Caco-2 (cell line): ENCODE measurements around the gene FOXF1. TPM values are rescaled to one million over a fixed set of nuclear protein-coding genes. Genes with fewer than 3 reads are reported as not detected.

Source experiments
- BruUV-seq: library from RNA; stranded (reverse); fragments of 400-500 nt; replicated peaks from 2 replicates; lab custom pipeline; 2021; lab: Mats Ljungman, UMichigan
- CTCF ChIA-PET: fragments of 300-600 bp; sonication (Branson Sonifier 250); formaldehyde crosslinking; loops from one replicate; lab custom pipeline; 2022; ENCODE audit warnings: antibody characterized with exemption; lab: Charles Lee
- POLR2A ChIA-PET: fragments of 300-600 bp; sonication (Branson Sonifier 250); formaldehyde crosslinking; loops from one replicate; lab custom pipeline; 2022; ENCODE audit warnings: antibody characterized with exemption; lab: Charles Lee
- DNase-seq, 2 experiments: peaks; one replicate each; pipeline versions ENCODE4 v3.0.0 to v3.0.0-alpha.2; 2020 to 2022
- H3K27me3 ChIP-seq: replicated peaks from 2 replicates; pipeline ENCODE4 v1.6.0; 2011; ENCODE audit warnings: low read length; ENCODE audit not compliant: control insufficient read depth, insufficient read depth
- H3K36me3 ChIP-seq: 2 replicates; pipeline ENCODE4 v1.5.1; 2011; ENCODE audit warnings: low read length; ENCODE audit not compliant: control insufficient read depth, insufficient read depth
- H3K4me1 ChIP-seq: fragments of 250-450 bp; sonication (Bioruptor Pico); 2 replicates; pipeline ENCODE4 v1.5.1; 2020; ENCODE audit warnings: mild to moderate bottlenecking
- H3K4me3 ChIP-seq: 2 replicates; pipeline ENCODE4 v1.5.1; 2011; ENCODE audit warnings: low read depth, mild to moderate bottlenecking, control low read depth, low read length
- H3K9me3 ChIP-seq: fragments of 250-450 bp; sonication (Bioruptor Pico); 2 replicates; pipeline ENCODE4 v1.5.1; 2020; ENCODE audit warnings: mild to moderate bottlenecking, moderate library complexity
- H3K27ac Mint-ChIP-seq: one replicate; pipeline ENCODE4 v1.8.0; 2022; ENCODE audit warnings: mixed read lengths; ENCODE audit not compliant: unreplicated experiment
- H3K27me3 Mint-ChIP-seq: one replicate; pipeline ENCODE4 v1.8.0; 2022; ENCODE audit warnings: mixed read lengths; ENCODE audit not compliant: insufficient read depth, unreplicated experiment
- H3K36me3 Mint-ChIP-seq: one replicate; pipeline ENCODE4 v1.8.0; 2022; ENCODE audit warnings: mild to moderate bottlenecking, mixed read lengths; ENCODE audit not compliant: insufficient read depth, unreplicated experiment
- H3K4me1 Mint-ChIP-seq: one replicate; pipeline ENCODE4 v1.8.0; 2022; ENCODE audit warnings: low read depth, mixed read lengths; ENCODE audit not compliant: unreplicated experiment
- H3K4me3 Mint-ChIP-seq: one replicate; pipeline ENCODE4 v1.8.0; 2022; ENCODE audit warnings: mild to moderate bottlenecking, moderate library complexity, mixed read lengths; ENCODE audit not compliant: unreplicated experiment
- H3K9me3 Mint-ChIP-seq: one replicate; pipeline ENCODE4 v1.8.0; 2022; ENCODE audit warnings: mixed read lengths; ENCODE audit not compliant: unreplicated experiment
- CTCF ChIP-seq, 2 experiments: fragments of 200-600 bp in 1 of 2; IDR thresholded peaks; 1 replicate in 1 of 2; 2 replicates in 1 of 2; pipeline versions ENCODE4 v1.5.1 to v1.8.0; 2011 to 2022; ENCODE audit warnings: antibody characterized with exemption in 1 of 2, control low read depth in 1 of 2, inconsistent platforms in 1 of 2, low read depth in 1 of 2, low read length in 1 of 2, mild to moderate bottlenecking in 1 of 2, moderate library complexity in 1 of 2; ENCODE audit not compliant: insufficient read depth in 1 of 2, severe bottlenecking in 1 of 2, unreplicated experiment in 1 of 2
- intact Hi-C: fragments of 100-400 bp; cut with micrococcal nuclease; formaldehyde crosslinking; loops from one replicate; pipeline ENCODE4 v1.10.0; 2022; ENCODE audit not compliant: unreplicated experiment
- total RNA-seq: library from RNA; stranded (reverse); gene quantifications from 2 replicates; pipeline ENCODE4 v1.2.3, GENCODE V29; 2022

The FOXF1 gene
- total RNA-seq, 1 experiment from 2014 or later, result 0.09 TPM

GRCh38 chr16:86513471-86514277 lies 3.3 kb downstream of the FOXF1 start:
- Mint-ChIP-seq H3K27me3 (peaks cover 29% of the 10 kb centered on the region), H3K4me1 (no peaks in the 10 kb centered on the region), H3K36me3 (no peaks in the 10 kb centered on the region), H3K9me3 (no peaks in the 10 kb centered on the region), H3K27ac (no peak overlapping the region), H3K4me3 (no peak overlapping the region)
- no TSS peak for BruUV-seq
- H3K27me3 ChIP-seq, result peaks cover 4% of the 10 kb centered on the region
- no peaks in the 10 kb centered on the region for H3K9me3 ChIP-seq
- ChIA-PET POLR2A (no interaction called here), CTCF (no interaction called here)
- no peak overlapping the region for H3K4me3 ChIP-seq
- no peak for DNase-seq
- H3K4me1 ChIP-seq, result peaks cover 10% of the 10 kb centered on the region
- intact Hi-C loops, result no loop called here
- H3K36me3 ChIP-seq, result no peaks in the 10 kb centered on the region
- no peak for TF ChIP-seq CTCF (IDR thresholded peaks at IDR 0.05; ENCODE audit: insufficient read depth in 1 of 2, low read depth in 1 of 2, low read length in 1 of 2, severe bottlenecking in 1 of 2, unreplicated experiment in 1 of 2)

- Mint-ChIP-seq H3K4me1 (no peaks in the 10 kb centered on the region), H3K27ac (no peak overlapping the region), H3K27me3 (peaks cover 24% of the 10 kb centered on the region), H3K36me3 (no peaks in the 10 kb centered on the region), H3K4me3 (no peak overlapping the region), H3K9me3 (no peaks in the 10 kb centered on the region)
- BruUV-seq, result no TSS peak
- Histone ChIP-seq H3K4me1 (0 out of 2 replicates have a peak, but pooled peaks cover 2% of the 10 kb centered on the region), H3K9me3 (no peaks in the 10 kb centered on the region), H3K4me3 (no peak overlapping the region), H3K27me3 (peaks cover 1% of the 10 kb centered on the region; the same call in 1 of the 2 replicates), H3K36me3 (no peaks in the 10 kb centered on the region)
- no peak for DNase-seq
- TF ChIP-seq CTCF (IDR thresholded peaks at IDR 0.05; ENCODE audit: insufficient read depth in 1 of 2, low read depth in 1 of 2, low read length in 1 of 2, severe bottlenecking in 1 of 2, unreplicated experiment in 1 of 2), result no peak
- intact Hi-C loops, result loop anchor here (5.0 kb wide), 1 partner anchor 697 kb away; no protein-coding TSS in a partner anchor
- CTCF ChIA-PET, result no interaction called here
- POLR2A ChIA-PET, result no interaction called here
Observed at GRCh38 chr16:86514481-86515376, 4.4 kb downstream of the FOXF1 start.

- intact Hi-C loops, result loop anchor here (5.0 kb wide), 1 partner anchor 698 kb away; no protein-coding TSS in a partner anchor
- DNase-seq, result no peak
- H3K27me3 Mint-ChIP-seq, result peaks cover 24% of the 10 kb centered on the region
- no peaks in the 10 kb centered on the region for H3K36me3 Mint-ChIP-seq
- Histone ChIP-seq H3K4me3 (no peak overlapping the region), H3K36me3 (no peaks in the 10 kb centered on the region), H3K4me1 (no peaks in the 10 kb centered on the region), H3K27me3 (peaks cover 1% of the 10 kb centered on the region; the same call in 1 of the 2 replicates), H3K9me3 (no peaks in the 10 kb centered on the region)
- no peaks in the 10 kb centered on the region for H3K9me3 Mint-ChIP-seq
- POLR2A ChIA-PET, result no interaction called here
- no peak overlapping the region for H3K4me3 Mint-ChIP-seq
- no peaks in the 10 kb centered on the region for H3K4me1 Mint-ChIP-seq
- no TSS peak for BruUV-seq
- CTCF ChIA-PET, result no interaction called here
- TF ChIP-seq CTCF (IDR thresholded peaks at IDR 0.05; ENCODE audit: insufficient read depth in 1 of 2, low read depth in 1 of 2, low read length in 1 of 2, severe bottlenecking in 1 of 2, unreplicated experiment in 1 of 2), result no peak
- no peak overlapping the region for H3K27ac Mint-ChIP-seq
Observed at GRCh38 chr16:86515413-86515776, 5.1 kb downstream of the FOXF1 start.
